SU-DHL-6 (cell line): ENCODE results near the gene AVEN.
"Not testable (repeated sequence)": the region's sequence is repeated elsewhere in the genome, so short reads cannot be mapped to it uniquely, and the experiment has no call there.

Experiments
- H2AFZ ChIP-seq: fragments of 200-600 bp; sonication (generic); 2 replicates; pipeline ENCODE4 v1.6.1; 2014; ENCODE audit warnings: low read depth, mild to moderate bottlenecking, moderate library complexity, mixed read lengths, antibody characterized with exemption, low read length; ENCODE audit not compliant: severe bottlenecking
- H3F3A ChIP-seq: fragments of 200-600 bp; shearing (Covaris generic); 2 replicates; pipeline ENCODE4 v1.6.0; 2016; ENCODE audit warnings: antibody characterized with exemption, mild to moderate bottlenecking; ENCODE audit not compliant: insufficient read depth
- H3K27ac ChIP-seq: fragments of 200-600 bp; sonication (generic); 2 replicates; pipeline ENCODE4 v1.5.1; 2016; ENCODE audit warnings: low read depth, mild to moderate bottlenecking, low read length, moderate library complexity, mixed read lengths
- H3K27me3 ChIP-seq: fragments of 200-600 bp; sonication (generic), shearing (Covaris generic); 2 replicates; pipeline ENCODE4 v1.6.0; 2014; ENCODE audit warnings: mild to moderate bottlenecking, low read length
- H3K36me3 ChIP-seq: fragments of 200-600 bp; sonication (generic); 2 replicates; pipeline ENCODE4 v1.6.1; 2014; ENCODE audit warnings: mild to moderate bottlenecking, low read length, mixed read lengths
- H3K4me2 ChIP-seq: fragments of 300-600, 200-600 bp; shearing (Covaris generic), sonication (generic); 2 replicates; pipeline ENCODE4 v1.6.0; 2014; ENCODE audit warnings: low read length, low read depth, mild to moderate bottlenecking; ENCODE audit not compliant: poor library complexity, severe bottlenecking
- H3K4me3 ChIP-seq: fragments of 200-600 bp; sonication (generic); 2 replicates; pipeline ENCODE4 v1.5.1; 2014; ENCODE audit warnings: antibody characterized with exemption, low read length, mild to moderate bottlenecking, mixed read lengths; ENCODE audit not compliant: insufficient read depth, poor library complexity, severe bottlenecking
- H3K79me2 ChIP-seq: fragments of 200-600 bp; sonication (generic); 2 replicates; pipeline ENCODE4 v1.6.1; 2014; ENCODE audit warnings: mild to moderate bottlenecking, low read length, moderate library complexity; ENCODE audit not compliant: insufficient read depth
- H3K9ac ChIP-seq: fragments of 200-600 bp; sonication (generic); 2 replicates; pipeline ENCODE4 v1.7.0; 2014; ENCODE audit warnings: mild to moderate bottlenecking, low read length
- H3K9me2 ChIP-seq: fragments of 200-600 bp; sonication (generic); replicated peaks from 2 replicates; pipeline ENCODE4 v1.6.1; 2014; ENCODE audit warnings: low read length; ENCODE audit not compliant: insufficient read depth
- H3K9me3 ChIP-seq: fragments of 200-600 bp; sonication (generic); 2 replicates; pipeline ENCODE4 v1.6.1; 2014; ENCODE audit warnings: low read length, mixed read lengths; ENCODE audit not compliant: insufficient read depth
- H4K20me1 ChIP-seq: fragments of 200-600 bp; sonication (generic); 2 replicates; pipeline ENCODE4 v1.6.1; 2014; ENCODE audit warnings: low read depth, mild to moderate bottlenecking, antibody characterized with exemption, low read length, moderate library complexity, mixed read lengths
- EZH2phosphoT487 ChIP-seq: fragments of 200-600 bp; sonication (generic), shearing (Covaris generic); conservative IDR thresholded peaks from 2 replicates; pipeline ENCODE4 v1.6.1; 2018; ENCODE audit warnings: mild to moderate bottlenecking, antibody characterized with exemption, low read length, moderate library complexity, mixed read lengths
- TF ChIP-seq, protein P1 (sequence below): fragments of 200-600 bp; sonication (generic); IDR thresholded peaks from one replicate; pipeline ENCODE4 v1.5.1; 2017; ENCODE audit warnings: antibody characterized with exemption, mild to moderate bottlenecking, low read length, moderate library complexity; ENCODE audit not compliant: insufficient read depth, poor library complexity, severe bottlenecking

AVEN gene

DNA sequence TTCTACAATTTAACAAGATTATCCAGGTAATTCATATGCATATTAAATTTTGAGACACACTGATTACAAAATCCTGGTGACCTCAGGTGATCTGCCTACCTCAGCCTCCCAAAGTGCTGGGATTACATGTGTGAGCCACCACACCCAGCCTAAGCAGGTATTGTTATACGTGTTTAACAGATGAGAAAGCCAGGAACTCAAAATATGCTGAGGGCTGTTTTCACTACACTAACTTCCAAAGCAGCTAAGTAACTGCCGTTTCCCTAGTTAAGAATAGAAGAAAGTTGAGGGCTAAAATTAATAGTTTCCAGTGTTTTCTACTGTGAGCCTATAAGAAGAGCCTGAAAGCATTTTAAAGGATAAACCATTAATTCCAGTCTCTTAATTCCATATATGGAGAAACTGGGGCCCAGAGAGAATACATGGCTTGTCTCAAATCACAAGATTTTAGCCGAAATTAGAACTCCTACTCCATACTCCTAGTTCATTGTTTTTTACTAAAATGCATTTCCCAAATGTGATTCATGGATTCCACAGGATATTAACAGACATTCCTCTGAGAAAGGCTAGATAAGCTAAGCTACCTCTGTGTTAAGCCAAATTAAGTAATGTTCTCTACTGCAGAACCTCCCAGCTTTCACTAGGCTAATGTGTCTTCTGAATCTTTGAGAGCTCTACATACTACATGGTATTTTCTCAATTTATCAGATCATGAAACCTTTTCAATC lies 17.0 kb upstream of the AVEN start:
- Histone ChIP-seq H3K4me3 (no peak overlapping the region), H3K36me3 (0 out of 2 replicates have a peak, but pooled peaks cover 3% of the 10 kb centered on the region), H3K9me2 (no peaks in the 10 kb centered on the region), H3F3A (no peaks in the 10 kb centered on the region), H3K79me2 (no peaks in the 10 kb centered on the region), H3K27ac (no peak overlapping the region), H3K27me3 (no peaks in the 10 kb centered on the region), H2AFZ (no peak overlapping the region), H3K4me2 (no peak overlapping the region), H3K9ac (no peak overlapping the region), H4K20me1 (no peaks in the 10 kb centered on the region), H3K9me3 (no peaks in the 10 kb centered on the region)
- TF ChIP-seq, protein P1, sequence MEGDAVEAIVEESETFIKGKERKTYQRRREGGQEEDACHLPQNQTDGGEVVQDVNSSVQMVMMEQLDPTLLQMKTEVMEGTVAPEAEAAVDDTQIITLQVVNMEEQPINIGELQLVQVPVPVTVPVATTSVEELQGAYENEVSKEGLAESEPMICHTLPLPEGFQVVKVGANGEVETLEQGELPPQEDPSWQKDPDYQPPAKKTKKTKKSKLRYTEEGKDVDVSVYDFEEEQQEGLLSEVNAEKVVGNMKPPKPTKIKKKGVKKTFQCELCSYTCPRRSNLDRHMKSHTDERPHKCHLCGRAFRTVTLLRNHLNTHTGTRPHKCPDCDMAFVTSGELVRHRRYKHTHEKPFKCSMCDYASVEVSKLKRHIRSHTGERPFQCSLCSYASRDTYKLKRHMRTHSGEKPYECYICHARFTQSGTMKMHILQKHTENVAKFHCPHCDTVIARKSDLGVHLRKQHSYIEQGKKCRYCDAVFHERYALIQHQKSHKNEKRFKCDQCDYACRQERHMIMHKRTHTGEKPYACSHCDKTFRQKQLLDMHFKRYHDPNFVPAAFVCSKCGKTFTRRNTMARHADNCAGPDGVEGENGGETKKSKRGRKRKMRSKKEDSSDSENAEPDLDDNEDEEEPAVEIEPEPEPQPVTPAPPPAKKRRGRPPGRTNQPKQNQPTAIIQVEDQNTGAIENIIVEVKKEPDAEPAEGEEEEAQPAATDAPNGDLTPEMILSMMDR, result no peak
- no peak for TF ChIP-seq EZH2phosphoT487

DNA sequence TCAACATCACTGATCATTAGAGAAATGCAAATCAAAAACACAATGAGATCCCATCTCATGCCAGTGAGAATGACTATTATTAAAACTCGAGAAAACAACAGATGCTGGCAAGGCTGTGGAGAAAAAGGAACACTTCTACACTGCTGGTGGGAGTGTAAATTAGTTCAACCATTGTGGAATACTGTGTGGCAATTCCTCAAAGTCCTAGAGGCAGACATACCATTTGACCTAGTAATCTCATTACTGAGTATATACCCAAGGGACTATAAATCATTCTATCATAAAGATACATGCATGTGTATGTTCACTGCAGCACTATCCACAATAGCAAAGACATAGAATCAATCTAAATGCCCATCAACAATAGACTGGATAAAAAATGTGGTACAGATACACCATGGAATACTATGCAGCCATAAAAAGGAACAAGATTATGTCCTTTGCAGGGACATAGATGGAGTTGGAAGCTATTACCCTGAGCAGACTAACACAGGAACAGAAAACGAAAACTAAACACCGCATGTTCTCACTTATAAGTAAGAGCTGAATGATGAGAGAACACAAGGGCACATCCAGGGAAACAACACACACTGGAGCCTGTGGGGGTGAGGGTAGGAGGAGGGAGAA lies 15.2 kb upstream of the AVEN start:
- H3K36me3 ChIP-seq, result 0 out of 2 replicates have a peak, but pooled peaks cover 3% of the 10 kb centered on the region
- no peaks in the 10 kb centered on the region for H4K20me1 ChIP-seq
- H3K79me2 ChIP-seq, result no peaks in the 10 kb centered on the region
- no peaks in the 10 kb centered on the region for H3K9me3 ChIP-seq
- TF ChIP-seq, protein P1, result no peak
- TF ChIP-seq EZH2phosphoT487, result no peak
- H3K9ac ChIP-seq, result no peak overlapping the region
- no peak overlapping the region for H2AFZ ChIP-seq
- no peak overlapping the region for H3K27ac ChIP-seq
- H3K9me2 ChIP-seq, result no peaks in the 10 kb centered on the region
- H3K4me2 ChIP-seq, result no peak overlapping the region
- H3K27me3 ChIP-seq, result no peaks in the 10 kb centered on the region
- H3F3A ChIP-seq, result no peaks in the 10 kb centered on the region
- no peak overlapping the region for H3K4me3 ChIP-seq

DNA sequence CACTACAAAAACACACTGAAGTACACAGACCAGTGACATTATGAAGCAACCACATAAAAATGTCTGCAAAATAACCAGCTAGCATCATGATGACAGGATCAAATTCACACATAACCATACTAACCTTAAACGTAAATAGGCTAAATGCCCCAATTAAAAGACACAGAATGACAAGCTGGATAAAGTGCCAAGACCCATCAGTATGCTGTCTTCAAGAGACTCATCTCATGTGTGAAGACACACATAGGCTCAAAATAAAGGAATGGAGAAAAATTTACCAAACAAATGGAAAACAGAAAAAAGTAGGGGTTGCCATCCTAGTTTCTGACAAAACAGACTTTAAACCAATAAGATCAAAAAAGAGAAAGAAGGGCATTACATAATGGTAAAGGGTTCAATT lies 11.4 kb upstream of the AVEN start:
- not testable (repeated sequence) for H3K4me2 ChIP-seq, H2AFZ ChIP-seq, H3K9ac ChIP-seq, H3K27ac ChIP-seq, H3K36me3 ChIP-seq, H4K20me1 ChIP-seq, H3K9me2 ChIP-seq, H3K9me3 ChIP-seq, H3K79me2 ChIP-seq, H3K27me3 ChIP-seq, H3K4me3 ChIP-seq, H3F3A ChIP-seq

DNA sequence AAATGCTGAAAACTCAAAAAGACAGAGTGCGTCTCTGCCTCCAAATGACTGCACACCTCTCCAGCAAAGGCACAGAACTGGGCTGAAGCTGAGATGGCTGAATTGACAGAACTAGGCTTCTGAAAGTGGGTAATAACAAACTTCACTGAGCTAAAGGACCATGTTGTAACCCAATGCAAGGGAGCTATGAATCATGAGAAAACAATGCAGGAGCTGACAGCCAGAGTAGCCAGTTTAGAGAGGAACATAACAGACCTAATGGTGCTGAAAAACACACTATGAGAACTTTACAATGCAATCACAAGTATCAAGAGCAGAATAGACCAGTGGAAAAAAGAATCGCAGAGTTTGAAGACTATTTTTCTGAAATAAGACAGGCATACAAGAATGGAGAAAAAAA lies 10.1 kb upstream of the AVEN start:
- no peaks in the 10 kb centered on the region for H3F3A ChIP-seq
- H3K27me3 ChIP-seq, result no peaks in the 10 kb centered on the region
- H2AFZ ChIP-seq, result no peak overlapping the region
- H3K9me3 ChIP-seq, result no peaks in the 10 kb centered on the region
- no peaks in the 10 kb centered on the region for H3K79me2 ChIP-seq
- no peaks in the 10 kb centered on the region for H3K9me2 ChIP-seq
- no peak overlapping the region for H3K9ac ChIP-seq
- H3K4me2 ChIP-seq, result no peak overlapping the region
- no peak for TF ChIP-seq EZH2phosphoT487
- TF ChIP-seq, protein P1, result no peak
- no peak overlapping the region for H3K27ac ChIP-seq
- H3K4me3 ChIP-seq, result no peak overlapping the region
- H3K36me3 ChIP-seq, result 0 out of 2 replicates have a peak, but pooled peaks cover 3% of the 10 kb centered on the region
- H4K20me1 ChIP-seq, result no peaks in the 10 kb centered on the region
